HFFc6 (cell line): Measurements from ENCODE around the gene SPINK13. TPM values are rescaled to one million over a fixed set of nuclear protein-coding genes. Genes with fewer than 3 reads are reported as not detected.

Source experiments
- DNase-seq: peaks from one replicate; pipeline ENCODE4 v3.0.0-alpha.2; 2018
- H3K27ac Mint-ChIP-seq: 2 replicates; pipeline ENCODE4 v1.8.0; 2020; ENCODE audit warnings: mild to moderate bottlenecking, mixed read lengths
- H3K27me3 Mint-ChIP-seq: 2 replicates; pipeline ENCODE4 v1.8.0; 2021; ENCODE audit warnings: mild to moderate bottlenecking, moderate library complexity, mixed read lengths; ENCODE audit not compliant: insufficient read depth
- H3K36me3 Mint-ChIP-seq: 2 replicates; pipeline ENCODE4 v1.8.0; 2021; ENCODE audit warnings: low read depth, mixed read lengths
- H3K4me1 Mint-ChIP-seq: 2 replicates; pipeline ENCODE4 v1.8.0; 2020; ENCODE audit warnings: low read depth, mixed read lengths
- H3K4me3 Mint-ChIP-seq: 2 replicates; pipeline ENCODE4 v1.8.0; 2020; ENCODE audit warnings: mild to moderate bottlenecking, moderate library complexity, mixed read lengths
- H3K9me3 Mint-ChIP-seq: 2 replicates; pipeline ENCODE4 v1.8.0; 2020; ENCODE audit warnings: mild to moderate bottlenecking, mixed read lengths
- total RNA-seq, 6 experiments: library from RNA; stranded (reverse); fragmentation: NEBNext Ultra II Directional; extraction: Animal tissue kit (Norgen Biotek cat#: 25700); gene quantifications; 2 replicates in 1 of 6; 3 replicates in 5 of 6; pipeline ENCODE4 v1.2.3, GENCODE V29; 2021
- TF ChIP-seq, protein P1 (sequence below): fragments of 200-600 bp; sonication (generic); IDR thresholded peaks from 2 replicates; pipeline ENCODE4 v1.5.0; 2021; ENCODE audit warnings: antibody characterized with exemption, mild to moderate bottlenecking

Gene SPINK13
- total RNA-seq, 6 experiments from 2014 or later, result not detected

DNA sequence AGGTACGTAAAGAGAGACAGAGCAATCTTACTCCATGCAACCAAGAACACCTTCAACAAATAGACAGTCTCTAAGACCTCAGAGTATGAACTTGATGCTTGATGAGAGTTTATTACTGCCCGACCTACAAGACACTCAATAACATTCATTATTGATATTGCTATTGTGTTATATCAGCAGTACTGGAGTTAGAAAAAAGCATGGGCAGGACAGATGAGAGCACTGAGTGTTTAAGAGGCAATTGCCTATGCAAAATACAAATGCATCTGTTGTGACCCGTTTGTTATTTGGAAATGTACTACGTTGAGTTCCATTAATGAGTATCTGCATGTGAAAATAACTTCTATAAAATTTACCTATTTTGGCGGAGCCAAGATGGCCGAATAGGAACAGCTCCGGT lies 38.4 kb upstream of the SPINK13 start:
- Mint-ChIP-seq H3K4me1 (no peaks in the 10 kb centered on the region), H3K9me3 (peaks cover 27% of the 10 kb centered on the region), H3K4me3 (no peak overlapping the region), H3K27me3 (no peaks in the 10 kb centered on the region), H3K36me3 (no peaks in the 10 kb centered on the region; the same call in 1 of the 2 replicates), H3K27ac (no peak overlapping the region)
- DNase-seq, result no peak
- TF ChIP-seq, protein P1, sequence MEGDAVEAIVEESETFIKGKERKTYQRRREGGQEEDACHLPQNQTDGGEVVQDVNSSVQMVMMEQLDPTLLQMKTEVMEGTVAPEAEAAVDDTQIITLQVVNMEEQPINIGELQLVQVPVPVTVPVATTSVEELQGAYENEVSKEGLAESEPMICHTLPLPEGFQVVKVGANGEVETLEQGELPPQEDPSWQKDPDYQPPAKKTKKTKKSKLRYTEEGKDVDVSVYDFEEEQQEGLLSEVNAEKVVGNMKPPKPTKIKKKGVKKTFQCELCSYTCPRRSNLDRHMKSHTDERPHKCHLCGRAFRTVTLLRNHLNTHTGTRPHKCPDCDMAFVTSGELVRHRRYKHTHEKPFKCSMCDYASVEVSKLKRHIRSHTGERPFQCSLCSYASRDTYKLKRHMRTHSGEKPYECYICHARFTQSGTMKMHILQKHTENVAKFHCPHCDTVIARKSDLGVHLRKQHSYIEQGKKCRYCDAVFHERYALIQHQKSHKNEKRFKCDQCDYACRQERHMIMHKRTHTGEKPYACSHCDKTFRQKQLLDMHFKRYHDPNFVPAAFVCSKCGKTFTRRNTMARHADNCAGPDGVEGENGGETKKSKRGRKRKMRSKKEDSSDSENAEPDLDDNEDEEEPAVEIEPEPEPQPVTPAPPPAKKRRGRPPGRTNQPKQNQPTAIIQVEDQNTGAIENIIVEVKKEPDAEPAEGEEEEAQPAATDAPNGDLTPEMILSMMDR, result no peak

- Mint-ChIP-seq H3K4me1 (no peaks in the 10 kb centered on the region), H3K27ac (no peak overlapping the region), H3K9me3 (peaks cover 5% of the 10 kb centered on the region), H3K27me3 (no peaks in the 10 kb centered on the region; the same call in 1 of the 2 replicates), H3K4me3 (no peak overlapping the region), H3K36me3 (no peaks in the 10 kb centered on the region)
- TF ChIP-seq, protein P1, result no peak
- no peak for DNase-seq
Observed at GRCh38 chr5:148237785-148238417, 30.7 kb upstream of the SPINK13 start.

GRCh38 chr5:148238418-148238794 lies 30.2 kb upstream of the SPINK13 start, which contains the start of gene MARCOL:
TSS of gene MARCOL (plus strand) at chr5:148238525. CDS start at chr5:148238598, 73 bp downstream.
- Mint-ChIP-seq H3K9me3 (peaks cover 9% of the 10 kb centered on the region), H3K4me3 (no peak within 1 kb of the TSS), H3K27ac (no peak within 1 kb of the TSS), H3K27me3 (no peaks in the 10 kb centered on the region; the same call in 1 of the 2 replicates), H3K36me3 (no peaks in the 10 kb centered on the region), H3K4me1 (no peaks in the 10 kb centered on the region)
- DNase-seq, result no peak
- TF ChIP-seq, protein P1, result no peak

DNA sequence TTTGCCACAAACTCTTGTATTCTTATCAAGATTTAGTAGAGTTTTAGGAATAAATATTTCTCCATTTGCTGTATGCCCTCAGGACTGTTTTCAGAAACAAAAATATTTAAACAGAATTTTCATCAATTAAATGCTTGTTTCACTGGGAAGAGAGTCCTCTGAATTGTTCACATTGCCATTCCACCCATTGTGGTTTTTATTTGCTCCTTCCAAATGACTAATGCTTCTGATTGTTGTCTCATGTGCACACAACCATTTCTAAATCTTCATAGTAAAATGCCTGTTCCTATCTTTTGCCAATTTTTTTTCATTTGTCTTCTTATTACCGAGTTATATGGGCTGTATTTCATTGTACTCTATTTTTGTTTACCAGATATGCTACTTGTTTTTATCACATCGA lies 19.7 kb upstream of the SPINK13 start:
- Mint-ChIP-seq H3K9me3 (peaks cover 22% of the 10 kb centered on the region), H3K4me3 (no peak overlapping the region), H3K36me3 (no peaks in the 10 kb centered on the region), H3K27ac (no peak overlapping the region), H3K27me3 (peaks cover 2% of the 10 kb centered on the region; the same call in 1 of the 2 replicates), H3K4me1 (no peaks in the 10 kb centered on the region)
- TF ChIP-seq, protein P1, result no peak
- no peak for DNase-seq

DNA sequence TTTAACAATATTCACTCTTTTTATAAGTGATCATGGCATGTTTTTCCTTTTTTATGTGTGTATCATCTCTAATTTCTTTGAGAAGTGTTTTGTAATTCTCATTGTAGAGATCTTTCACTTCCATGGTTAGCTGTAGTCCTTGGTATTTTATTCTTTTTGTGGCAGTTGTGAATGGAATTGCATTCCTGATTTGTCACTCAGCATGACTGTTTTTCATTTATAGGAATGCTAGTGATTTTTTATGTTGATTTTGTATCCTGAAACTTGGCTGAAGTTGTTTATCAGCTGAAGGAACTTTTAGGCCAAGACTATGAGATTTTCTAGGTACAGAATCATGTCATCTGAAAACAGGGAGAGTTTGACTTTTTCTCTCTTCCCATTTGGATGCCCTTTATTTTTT lies 13.1 kb upstream of the SPINK13 start:
- Mint-ChIP-seq H3K4me3 (no peak overlapping the region), H3K27me3 (no peaks in the 10 kb centered on the region), H3K27ac (no peak overlapping the region), H3K4me1 (no peaks in the 10 kb centered on the region), H3K9me3 (peaks cover 42% of the 10 kb centered on the region), H3K36me3 (no peaks in the 10 kb centered on the region)
- TF ChIP-seq, protein P1, result no peak
- no peak for DNase-seq
